H9 (cell line): Measurements from ENCODE around the gene RELA. TPM values are rescaled to one million over a fixed set of nuclear protein-coding genes. Genes with fewer than 3 reads are reported as not detected.

Experiments
- DNase-seq: peaks from one replicate; pipeline ENCODE4 v3.0.0-alpha.2; 2017
- H2AFZ ChIP-seq: one replicate; pipeline ENCODE4 v1.6.1; 2013; ENCODE audit warnings: mild to moderate bottlenecking, low read length, control low read depth, moderate library complexity
- H2AK5ac ChIP-seq: 2 replicates; pipeline ENCODE4 v1.6.1; 2013; ENCODE audit warnings: low read length, control low read depth, mixed read lengths; ENCODE audit not compliant: insufficient read length
- H2BK120ac ChIP-seq: one replicate; pipeline ENCODE4 v1.6.1; 2013; ENCODE audit warnings: low read depth, mild to moderate bottlenecking, low read length, control low read depth, inconsistent platforms; ENCODE audit not compliant: poor library complexity, severe bottlenecking
- H2BK12ac ChIP-seq: 2 replicates; pipeline ENCODE4 v1.6.1; 2013; ENCODE audit warnings: low read length, control low read depth, mixed read lengths, low read depth; ENCODE audit not compliant: insufficient read length
- H2BK15ac ChIP-seq: 2 replicates; pipeline ENCODE4 v1.6.1; 2013; ENCODE audit warnings: low read depth, low read length, control low read depth
- H2BK20ac ChIP-seq: one replicate; pipeline ENCODE4 v1.6.1; 2013; ENCODE audit warnings: low read depth, mild to moderate bottlenecking, low read length, control low read depth, inconsistent platforms; ENCODE audit not compliant: poor library complexity, severe bottlenecking
- H2BK5ac ChIP-seq: 2 replicates; pipeline ENCODE4 v1.6.1; 2013; ENCODE audit warnings: low read length, control low read depth, mixed read lengths; ENCODE audit not compliant: insufficient read length
- H3K14ac ChIP-seq: 2 replicates; pipeline ENCODE4 v1.6.1; 2013; ENCODE audit warnings: low read length, control low read depth; ENCODE audit not compliant: insufficient read depth
- H3K18ac ChIP-seq: 2 replicates; pipeline ENCODE4 v1.6.1; 2013; ENCODE audit warnings: low read depth, mild to moderate bottlenecking, mixed read lengths, low read length, control low read depth; ENCODE audit not compliant: insufficient read length
- H3K23ac ChIP-seq: 2 replicates; pipeline ENCODE4 v1.6.1; 2013; ENCODE audit warnings: low read length, control low read depth, mixed read lengths, low read depth; ENCODE audit not compliant: insufficient read length
- H3K23me2 ChIP-seq: 2 replicates; pipeline ENCODE4 v1.6.1; 2013; ENCODE audit warnings: low read depth, mild to moderate bottlenecking, mixed read lengths, low read length, control low read depth; ENCODE audit not compliant: insufficient read length, poor library complexity, severe bottlenecking
- H3K27ac ChIP-seq: 2 replicates; pipeline ENCODE4 v1.5.1; 2013; ENCODE audit warnings: low read length, control low read depth, mixed read lengths, low read depth; ENCODE audit not compliant: insufficient read length
- H3K27me3 ChIP-seq: 2 replicates; pipeline ENCODE4 v1.6.1; 2013; ENCODE audit warnings: low read length, control low read depth, inconsistent platforms; ENCODE audit not compliant: insufficient read depth
- H3K4ac ChIP-seq: 2 replicates; pipeline ENCODE4 v1.6.1; 2013; ENCODE audit warnings: low read depth, mild to moderate bottlenecking, control low read depth, inconsistent platforms, low read length, moderate library complexity
- H3K4me1 ChIP-seq: 2 replicates; pipeline ENCODE4 v1.6.1; 2013; ENCODE audit warnings: low read length, control low read depth, inconsistent platforms; ENCODE audit not compliant: insufficient read depth
- H3K4me2 ChIP-seq: 2 replicates; pipeline ENCODE4 v1.6.1; 2013; ENCODE audit warnings: low read length, control low read depth, mixed read lengths; ENCODE audit not compliant: insufficient read length, insufficient read depth
- H3K56ac ChIP-seq: 2 replicates; pipeline ENCODE4 v1.6.1; 2013; ENCODE audit warnings: low read depth, mild to moderate bottlenecking, mixed read lengths, low read length, control low read depth; ENCODE audit not compliant: insufficient read length
- H3K79me1 ChIP-seq: 2 replicates; pipeline ENCODE4 v1.6.1; 2013; ENCODE audit warnings: low read depth, mild to moderate bottlenecking, moderate library complexity, low read length, control low read depth, inconsistent platforms; ENCODE audit not compliant: insufficient read depth, poor library complexity, severe bottlenecking
- H3K79me2 ChIP-seq: 2 replicates; pipeline ENCODE4 v1.6.1; 2013; ENCODE audit warnings: low read length, control low read depth, inconsistent platforms; ENCODE audit not compliant: insufficient read depth
- H3K9ac ChIP-seq: 2 replicates; pipeline ENCODE4 v1.6.1; 2013; ENCODE audit warnings: low read length, control low read depth, mixed read lengths; ENCODE audit not compliant: insufficient read length; ENCODE audit errors: extremely low read depth
- H3K9me3 ChIP-seq: one replicate; pipeline ENCODE4 v1.6.1; 2013; ENCODE audit warnings: low read depth, low read length, inconsistent platforms; ENCODE audit not compliant: control insufficient read depth
- H3T11ph ChIP-seq: one replicate; pipeline ENCODE4 v1.6.1; 2013; ENCODE audit warnings: mild to moderate bottlenecking, low read length, control low read depth, inconsistent platforms
- H4K20me1 ChIP-seq: one replicate; pipeline ENCODE4 v1.6.1; 2013; ENCODE audit not compliant: control insufficient read depth, insufficient read length, insufficient read depth
- H4K5ac ChIP-seq: 2 replicates; pipeline ENCODE4 v1.6.1; 2013; ENCODE audit warnings: low read depth, mild to moderate bottlenecking, mixed read lengths, low read length, control low read depth; ENCODE audit not compliant: insufficient read length
- H4K8ac ChIP-seq: replicated peaks from 2 replicates; pipeline ENCODE4 v1.6.1; 2013; ENCODE audit warnings: low read length, control low read depth, mixed read lengths, low read depth; ENCODE audit not compliant: insufficient read length
- H4K91ac ChIP-seq: 2 replicates; pipeline ENCODE4 v1.6.1; 2013; ENCODE audit warnings: low read depth, mild to moderate bottlenecking, moderate library complexity, mixed read lengths, low read length, control low read depth; ENCODE audit not compliant: insufficient read length
- H3K27ac Mint-ChIP-seq, 3 experiments: 2 replicates in 2 of 3; 3 replicates in 1 of 3; pipeline ENCODE4 v1.8.0; 2020 to 2021; ENCODE audit warnings: mixed read lengths in 3 of 3, mild to moderate bottlenecking in 1 of 3, moderate library complexity in 1 of 3
- H3K27me3 Mint-ChIP-seq: 2 replicates; pipeline ENCODE4 v1.8.0; 2021; ENCODE audit warnings: low read depth, mild to moderate bottlenecking, moderate library complexity, mixed read lengths
- H3K36me3 Mint-ChIP-seq, 3 experiments: 2 replicates in 2 of 3; 3 replicates in 1 of 3; pipeline ENCODE4 v1.8.0; 2020 to 2021; ENCODE audit warnings: low read depth in 3 of 3, mixed read lengths in 3 of 3; ENCODE audit not compliant: insufficient read depth in 1 of 3
- H3K4me1 Mint-ChIP-seq, 2 experiments: 2 replicates each; pipeline ENCODE4 v1.8.0; 2020; ENCODE audit warnings: mixed read lengths in 2 of 2
- H3K4me3 Mint-ChIP-seq, 2 experiments: 2 replicates in 1 of 2; 3 replicates in 1 of 2; pipeline ENCODE4 v1.8.0; 2020 to 2021; ENCODE audit warnings: mild to moderate bottlenecking in 2 of 2, mixed read lengths in 2 of 2, moderate library complexity in 1 of 2
- H3K9me3 Mint-ChIP-seq, 2 experiments: 2 replicates in 1 of 2; 3 replicates in 1 of 2; pipeline ENCODE4 v1.8.0; 2020; ENCODE audit warnings: mild to moderate bottlenecking in 2 of 2, mixed read lengths in 2 of 2, moderate library complexity in 1 of 2
- CTCF ChIP-seq: fragments of 200-600 bp; sonication (generic); conservative IDR thresholded peaks from 3 replicates; pipeline ENCODE4 v1.8.0; 2021; ENCODE audit warnings: antibody characterized with exemption, mild to moderate bottlenecking
- WGBS: extraction: QIAGEN DNeasy Blood & Tissue Kit; methylation state at CpG from one replicate; pipeline ENCODE4 v1.1.7; 2013; ENCODE audit warnings: missing lambda C conversion rate, low lambda C conversion rate, mixed read lengths; ENCODE audit not compliant: insufficient read length; ENCODE audit errors: extremely low coverage; 5-methylcytosine and 5-hydroxymethylcytosine counted together
- total RNA-seq: library from RNA; stranded (reverse); gene quantifications from 2 replicates; pipeline ENCODE4 v1.2.1, GENCODE V29; 2021

Gene RELA
- total RNA-seq, 1 experiment from 2014 or later = 48.8 TPM

GRCh38 chr11:65680192-65680743 is 17.6 kb upstream of the RELA start:
- Histone ChIP-seq H2AFZ (no peak overlapping the region), H2BK15ac (no peak overlapping the region), H3K14ac (no peak overlapping the region), H3K79me2 (no peaks in the 10 kb centered on the region), H2BK120ac (no peak overlapping the region), H4K20me1 (no peaks in the 10 kb centered on the region), H3K79me1 (no peaks in the 10 kb centered on the region), H2AK5ac (no peak overlapping the region), H4K8ac (no peak overlapping the region), H3K56ac (no peak overlapping the region), H3K27ac (no peak overlapping the region), H3K23ac (no peak overlapping the region), H3K9ac (no peak overlapping the region), H3T11ph (no peak overlapping the region), H3K4ac (no peak overlapping the region), H4K5ac (no peak overlapping the region), H3K4me2 (no peak overlapping the region), H2BK20ac (no peak overlapping the region), H4K91ac (no peak overlapping the region), H2BK12ac (no peak overlapping the region), H3K9me3 (no peaks in the 10 kb centered on the region), H2BK5ac (no peak overlapping the region), H3K18ac (no peak overlapping the region), H3K27me3 (no peaks in the 10 kb centered on the region), H3K23me2 (no peaks in the 10 kb centered on the region), H3K4me1 (no peaks in the 10 kb centered on the region)
- DNase-seq = no peak
- WGBS = no CpG with 5 or more reads among the region's 5 CpGs
- Mint-ChIP-seq H3K36me3 (no peaks in the 10 kb centered on the region), H3K4me3 (no peak overlapping the region), H3K9me3 (no peaks in the 10 kb centered on the region), H3K27ac (no peak overlapping the region), H3K4me1 (no peaks in the 10 kb centered on the region), H3K27me3 (peaks cover 26% of the 10 kb centered on the region)
- no peak for TF ChIP-seq CTCF
